NCI-H187 (cell line): Measurements from ENCODE around the gene TRIM31.

Source experiments
- DNase-seq, 2 experiments: peaks; one replicate each; lab custom pipeline; 2025; lab: John Stamatoyannopoulos, UW

The TRIM31 gene

GRCh38 chr6:30113003-30113759 is at the start of gene TRIM31:
TSS of gene TRIM31 (minus strand) at chr6:30113090. CDS start at chr6:30112805, 285 bp downstream.
- no peak for DNase-seq

- DNase-seq = no peak
Observed at GRCh38 chr6:30162265-30163089, 49.6 kb upstream of the TRIM31 start.

- no peak for DNase-seq
Observed at GRCh38 chr6:30160785-30161531, 48.1 kb upstream of the TRIM31 start, which contains the start of gene TRIM10. TSS of gene TRIM10 (minus strand) at chr6:30161211. CDS start at chr6:30160858, 353 bp downstream.

GRCh38 chr6:30160008-30160784 is 47.3 kb upstream of the TRIM31 start:
- DNase-seq = no peak

GRCh38 chr6:30158475-30159040 is 45.7 kb upstream of the TRIM31 start:
- DNase-seq = no peak

GRCh38 chr6:30157999-30158398 is 45.1 kb upstream of the TRIM31 start:
- no peak for DNase-seq

- no peak for DNase-seq
Observed at GRCh38 chr6:30157581-30157980, 44.7 kb upstream of the TRIM31 start.

GRCh38 chr6:30156774-30157173 is 43.9 kb upstream of the TRIM31 start:
- DNase-seq = no peak

- DNase-seq = no peak
Observed at GRCh38 chr6:30156262-30156599, 43.3 kb upstream of the TRIM31 start.

GRCh38 chr6:30155520-30156261 is 42.8 kb upstream of the TRIM31 start:
- no peak for DNase-seq

GRCh38 chr6:30154709-30155519 is 42.0 kb upstream of the TRIM31 start:
- DNase-seq = peak in 1 of 2 experiments; percentile 1

- DNase-seq = no peak
Observed at GRCh38 chr6:30154061-30154460, 41.2 kb upstream of the TRIM31 start.

GRCh38 chr6:30152910-30153610 is 40.2 kb upstream of the TRIM31 start:
- no peak for DNase-seq

- no peak for DNase-seq
Observed at GRCh38 chr6:30152016-30152673, 39.3 kb upstream of the TRIM31 start.

- no peak for DNase-seq
Observed at GRCh38 chr6:30151580-30151979, 38.7 kb upstream of the TRIM31 start.

GRCh38 chr6:30150671-30151395 is 37.9 kb upstream of the TRIM31 start:
- no peak for DNase-seq

GRCh38 chr6:30149858-30150550 is 37.1 kb upstream of the TRIM31 start:
- no peak for DNase-seq
